ENCODE measurements around the gene ITGB3BP. TPM values are rescaled to one million over a fixed set of nuclear protein-coding genes. Genes with fewer than 3 reads are reported as not detected.

Gene ITGB3BP
- total and polyA plus RNA-seq, 2 of the 8 experiments (the other 6 are each of a cell fraction or from before 2014, with no cell fraction given), result 17.6 to 49.1 TPM

GRCh38 chr1:63458750-63459149 is 64.3 kb downstream of the ITGB3BP start:
- H2AFZ ChIP-seq (ENCODE audit: low read length), result no peak overlapping the region
- no peak overlapping the region for H3K4me2 ChIP-seq (ENCODE audit: insufficient read depth in 1 of 2, low read depth in 2 of 2, low read length in 2 of 2)
- H4K5ac ChIP-seq (ENCODE audit: insufficient read length, low read depth, low read length), result no peak overlapping the region
- no peak overlapping the region for H2BK20ac ChIP-seq (ENCODE audit: low read length)
- DNase-seq (ENCODE audit: low read depth in 1 of 2, low spot score in 2 of 2), result no peak
- H3K18ac ChIP-seq (ENCODE audit: extremely low read depth, low read length), result no peak overlapping the region
- H3K23ac ChIP-seq (ENCODE audit: insufficient read length), result no peak overlapping the region
- no peak overlapping the region for H4K8ac ChIP-seq (ENCODE audit: extremely low read depth, insufficient read depth, low read length)
- no peak overlapping the region for H3K4ac ChIP-seq (replicated peaks; ENCODE audit: insufficient read length, low read depth, low read length)
- no peaks in the 10 kb centered on the region for H3K79me2 ChIP-seq (ENCODE audit: control insufficient read depth in 1 of 2, insufficient read depth in 2 of 2, low read length in 2 of 2)
- H2AK5ac ChIP-seq (ENCODE audit: low read depth, low read length), result no peak overlapping the region
- H4K91ac ChIP-seq (replicated peaks; ENCODE audit: insufficient read length, low read length), result no peak overlapping the region
- H3K14ac ChIP-seq (ENCODE audit: insufficient read length), result no peak overlapping the region
- no peak overlapping the region for H2BK5ac ChIP-seq (ENCODE audit: low read depth, low read length)
- H3K56ac ChIP-seq (replicated peaks; ENCODE audit: insufficient read length, low read depth, low read length), result no peak overlapping the region
- H3K27ac ChIP-seq (ENCODE audit: low read depth, low read length), result no peak overlapping the region
- no peak overlapping the region for H2BK120ac ChIP-seq (replicated peaks; ENCODE audit: low read depth, low read length)
- H4K20me1 ChIP-seq (replicated peaks in 1 of 2; ENCODE audit: control insufficient read depth in 1 of 2, insufficient read depth in 2 of 2, low read length in 2 of 2), result no peaks in the 10 kb centered on the region
- H3K9me3 ChIP-seq (ENCODE audit: insufficient read depth in 2 of 2, low read depth in 1 of 2, low read length in 1 of 2), result peaks cover 0 to 8% of the 10 kb centered on the region in 2 experiments; a peak in 1 of 4 replicates
- H3K4me1 ChIP-seq (replicated peaks in 1 of 4; ENCODE audit: control insufficient read depth in 3 of 4, insufficient read depth in 4 of 4, low read length in 3 of 4), result no peaks in the 10 kb centered on the region
- no peak overlapping the region for H3K9ac ChIP-seq (replicated peaks in 1 of 4; ENCODE audit: extremely low read depth in 1 of 4, low read depth in 3 of 4, low read length in 3 of 4)
- POLR2A ChIA-PET (ENCODE audit: partially characterized antibody), result no interaction called here
- CTCF ChIA-PET (ENCODE audit: partially characterized antibody), result interaction anchor here (0.8 kb wide), 1 partner anchor 17 kb away, joined by 3 read pairs; no protein-coding TSS in a partner anchor
- no peak overlapping the region for H2BK15ac ChIP-seq (ENCODE audit: low read length)
- H3K4me3 ChIP-seq (ENCODE audit: extremely low read depth in 1 of 4, insufficient read depth in 2 of 4, low read depth in 3 of 4, low read length in 4 of 4), result no peak overlapping the region
- no peaks in the 10 kb centered on the region for H3K79me1 ChIP-seq (ENCODE audit: low read depth, low read length)
- no peak overlapping the region for H2BK12ac ChIP-seq (ENCODE audit: low read depth, low read length)
- no peaks in the 10 kb centered on the region for H3K23me2 ChIP-seq (ENCODE audit: low read depth, low read length)
- H3K36me3 ChIP-seq (ENCODE audit: control insufficient read depth in 2 of 4, insufficient read depth in 4 of 4, low read length in 3 of 4), result peaks cover 0 to 4% (median 2%) of the 10 kb centered on the region in 4 experiments; a peak in 1 of 8 replicates
- FAIRE-seq, result no peak
- no peaks in the 10 kb centered on the region for H3K27me3 ChIP-seq (replicated peaks in 1 of 4; ENCODE audit: control insufficient read depth in 3 of 4, extremely low read depth in 1 of 4, insufficient read depth in 3 of 4, low read length in 3 of 4)
- TF ChIP-seq CTCF (IDR thresholded peaks at IDR 0.05; ENCODE audit: control extremely low read depth in 1 of 3, insufficient read depth in 1 of 3, low read depth in 1 of 3, low read length in 3 of 3) (no peak), KDM5A (IDR thresholded peaks at IDR 0.05; ENCODE audit: low read length) (no peak), ASH2L (IDR thresholded peaks at IDR 0.05; ENCODE audit: low read length) (no peak), RBBP5 (IDR thresholded peaks at IDR 0.05; ENCODE audit: borderline replicate concordance, low read depth, low read length) (no peak), MAX (IDR thresholded peaks at IDR 0.05) (no peak), SP4 (IDR thresholded peaks at IDR 0.05; ENCODE audit: low read length) (no peak), SAP30 (IDR thresholded peaks at IDR 0.05; ENCODE audit: insufficient read depth, insufficient replicate concordance, low read length) (no peak), RFX5 (IDR thresholded peaks at IDR 0.05; ENCODE audit: borderline replicate concordance, low read depth, low read length) (no peak), SUZ12 (IDR thresholded peaks at IDR 0.05; ENCODE audit: low read length) (no peak), CEBPB (IDR thresholded peaks at IDR 0.05; ENCODE audit: low read depth, low read length) (no peak)
- TF ChIP-seq, protein P1, sequence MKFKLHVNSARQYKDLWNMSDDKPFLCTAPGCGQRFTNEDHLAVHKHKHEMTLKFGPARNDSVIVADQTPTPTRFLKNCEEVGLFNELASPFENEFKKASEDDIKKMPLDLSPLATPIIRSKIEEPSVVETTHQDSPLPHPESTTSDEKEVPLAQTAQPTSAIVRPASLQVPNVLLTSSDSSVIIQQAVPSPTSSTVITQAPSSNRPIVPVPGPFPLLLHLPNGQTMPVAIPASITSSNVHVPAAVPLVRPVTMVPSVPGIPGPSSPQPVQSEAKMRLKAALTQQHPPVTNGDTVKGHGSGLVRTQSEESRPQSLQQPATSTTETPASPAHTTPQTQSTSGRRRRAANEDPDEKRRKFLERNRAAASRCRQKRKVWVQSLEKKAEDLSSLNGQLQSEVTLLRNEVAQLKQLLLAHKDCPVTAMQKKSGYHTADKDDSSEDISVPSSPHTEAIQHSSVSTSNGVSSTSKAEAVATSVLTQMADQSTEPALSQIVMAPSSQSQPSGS (IDR thresholded peaks at IDR 0.05; ENCODE audit: low read length), result no peak

Measured in H1 (cell line).